Measurements from ENCODE around the gene GPR21. TPM values are rescaled to one million over a fixed set of nuclear protein-coding genes. Genes with fewer than 3 reads are reported as not detected.

The GPR21 gene
- 1.1 TPM for total RNA-seq (2021; ENCODE audit: unreplicated experiment)
- polyA plus RNA-seq (2012) = 0.07 TPM in 1 of 2 replicates, not detected in the other
- Bru-seq, nascent RNA = percentile 88 among the genes with signal in this experiment
- percentile 43 among the genes with signal in this experiment for BruChase-seq, experiment 1, labeled RNA remaining after a 6-hour chase
- percentile 63 among the genes with signal in this experiment for BruChase-seq, experiment 2, labeled RNA remaining after a 2-hour chase
- long read RNA-seq = 0 reads

- H3K4me2 ChIP-seq (ENCODE audit: low read length) = no peak within 1 kb of the TSS
- CTCF ChIA-PET = no interaction called here
Observed at GRCh38 chr9:123033352-123033751, at the start of gene GPR21. Gene GPR21, plus strand, starts transcription at chr9:123033667. Its CDS starts 900 bp downstream, at chr9:123034567.

More at GRCh38 chr9:123033352-123033751, at the start of gene GPR21:
- H3K9me3 ChIP-seq (ENCODE audit: control insufficient read depth in 1 of 2, insufficient read depth in 1 of 2, low read depth in 1 of 2, low read length in 2 of 2) = no peaks in the 10 kb centered on the region
- no peak within 1 kb of the TSS for H3K4me3 ChIP-seq (replicated peaks in 1 of 2; ENCODE audit: low read depth in 1 of 2, low read length in 2 of 2)
- ChIA-PET POLR2A (no interaction called here), RAD21 (ENCODE audit: low non-redundant PET in 1 of 2, low total read pairs in 2 of 2, uncharacterized antibody in 2 of 2, unreplicated experiment in 2 of 2) (no interaction called here)
- no peaks in the 10 kb centered on the region for H3K27me3 ChIP-seq (ENCODE audit: insufficient read depth, low read length)
- H2AFZ ChIP-seq (ENCODE audit: low read depth, low read length, poor library complexity, severe bottlenecking) = no peak within 1 kb of the TSS
- TF ChIP-seq ATF3 (IDR thresholded peaks at IDR 0.05) = no peak
- no peak for TF ChIP-seq CEBPB (IDR thresholded peaks at IDR 0.05; ENCODE audit: low read depth)
- no peak for TF ChIP-seq MAX (IDR thresholded peaks at IDR 0.05)
- TF ChIP-seq ZBTB33 (IDR thresholded peaks at IDR 0.05; ENCODE audit: extremely low read depth, insufficient replicate concordance, low read length) = no peak
- TF ChIP-seq ZFX (IDR thresholded peaks at IDR 0.05) = no peak
- TF ChIP-seq REST (IDR thresholded peaks at IDR 0.05; ENCODE audit: low read depth) = no peak
- no peak for TF ChIP-seq SP1 (IDR thresholded peaks at IDR 0.05; ENCODE audit: low read depth)
- no peak for TF ChIP-seq JUND (IDR thresholded peaks at IDR 0.05)
- TF ChIP-seq ELF1 (IDR thresholded peaks at IDR 0.05; ENCODE audit: borderline replicate concordance, low read depth) = no peak
- DNase-seq (ENCODE audit: low read depth, low spot score) (no peak), ATAC-seq (no peak)
- BruUV-seq (replicated peaks) = no TSS peak
- H3K9me2 ChIP-seq (ENCODE audit: insufficient read depth) = no peaks in the 10 kb centered on the region
- H3K27ac ChIP-seq (ENCODE audit: low read depth, low read length) = no peak within 1 kb of the TSS
- H4K20me1 ChIP-seq (ENCODE audit: insufficient read depth) = no peaks in the 10 kb centered on the region
- no peak within 1 kb of the TSS for H3K9ac ChIP-seq (ENCODE audit: low read length)
- no peaks in the 10 kb centered on the region for H3K79me2 ChIP-seq (ENCODE audit: insufficient read depth, low read length)
- no peaks in the 10 kb centered on the region for H3K36me3 ChIP-seq (ENCODE audit: control insufficient read depth in 1 of 2, insufficient read depth in 2 of 2, low read length in 2 of 2)
- intact Hi-C loops (cut with micrococcal nuclease) = no loop called here
- H3K4me1 ChIP-seq (ENCODE audit: control insufficient read depth in 1 of 2, insufficient read depth in 2 of 2, low read length in 2 of 2) = no peaks in the 10 kb centered on the region

Measured in HCT116 (cell line).